Sigmoid colon (tissue), 7 donors: ENCODE measurements around the gene GPR18. TPM values are rescaled to one million over a fixed set of nuclear protein-coding genes. Genes with fewer than 3 reads are reported as not detected.

Experiments used
- DNase-seq: peaks from one replicate; pipeline ENCODE4 v3.0.0-alpha.2; 2019
- H3K27ac ChIP-seq, 4 donors: fragments of 200-600 bp; sonication (generic); one replicate each; pipeline ENCODE4 v1.5.1; 2016 to 2019; ENCODE audit warnings: mild to moderate bottlenecking in 1 of 4
- H3K27me3 ChIP-seq, 3 donors: fragments of 200-600 bp; sonication (generic); one replicate each; pipeline ENCODE4 v1.5.1; 2019; ENCODE audit warnings: mild to moderate bottlenecking in 1 of 3
- H3K36me3 ChIP-seq, 4 donors: fragments of 200-600 bp; sonication (generic); one replicate each; pipeline ENCODE4 v1.5.1; 2016 to 2019
- H3K4me1 ChIP-seq, 4 donors: fragments of 200-600 bp; sonication (generic); one replicate each; pipeline ENCODE4 v1.5.1; 2017 to 2019
- H3K4me3 ChIP-seq, 4 donors: fragments of 200-600 bp; sonication (generic); one replicate each; pipeline ENCODE4 v1.5.1; 2017 to 2019; ENCODE audit warnings: mild to moderate bottlenecking in 2 of 4, moderate library complexity in 1 of 4
- H3K9me3 ChIP-seq, 4 donors: fragments of 200-600 bp in 3 of 4; sonication (generic) in 3 of 4; one replicate each; pipeline versions ENCODE4 v1.5.1 to v1.6.1; 2013 to 2019
- CTCF ChIP-seq, 4 experiments: fragments of 450-650 bp in 3 of 4; fragments of 200-600 bp in 1 of 4; IDR thresholded peaks; one replicate each; pipeline ENCODE4 v1.5.1; 2016 to 2019; ENCODE audit warnings: antibody characterized with exemption in 4 of 4, mild to moderate bottlenecking in 3 of 4, moderate library complexity in 2 of 4
- EP300 ChIP-seq, 4 donors: sonication (generic); formaldehyde crosslinking; IDR thresholded peaks; one replicate each; pipeline ENCODE4 v1.6.1; 2017; ENCODE audit warnings: antibody characterized with exemption in 4 of 4
- POLR2A ChIP-seq, 2 donors: fragments of 450-650 bp; IDR thresholded peaks; one replicate each; pipeline ENCODE4 v1.6.1; 2016; ENCODE audit warnings: antibody characterized with exemption in 2 of 2, mild to moderate bottlenecking in 2 of 2, moderate library complexity in 2 of 2
- POLR2AphosphoS5 ChIP-seq, 4 donors: sonication (generic); formaldehyde crosslinking; IDR thresholded peaks; one replicate each; pipeline ENCODE4 v1.6.1; 2017; ENCODE audit warnings: antibody characterized with exemption in 4 of 4
- WGBS, 2 donors: extraction: QIAGEN DNeasy Blood & Tissue Kit; methylation state at CpG; one replicate each; pipeline ENCODE4 v1.1.7; 2013; 5-methylcytosine and 5-hydroxymethylcytosine counted together
- intact Hi-C: fragments of 100-400 bp; cut with DNase I; formaldehyde crosslinking; loops from one replicate; pipeline ENCODE4 v1.15.1; 2023
- polyA plus RNA-seq, 3 donors: library from polyadenylated mRNA; stranded (reverse); fragments of 200-250 nt; gene quantifications; one replicate each; pipeline ENCODE4 v1.2.3, GENCODE V29; 2013
- total RNA-seq, 4 donors: library from RNA; depleted of rRNA; stranded (reverse); fragments of >200 nt; gene quantifications; one replicate each; pipeline ENCODE4 v1.1.0, GENCODE V29; 2016
- donor health status: healthy with polysubstance abuse.
- donor health status: Bipolar disorder and iron deficiency.
- donor health status: healthy.

GPR18 gene
- total and polyA plus RNA-seq, 7 donors = 0.83 to 7.5 TPM; not detected in 5

GRCh38 chr13:99277629-99278028, 19.4 kb upstream of the GPR18 start:
- intact Hi-C loops = no loop called here
- Histone ChIP-seq H3K4me1 (peaks cover 0 to 11% (median 3%) of the 10 kb centered on the region in 4 donors), H3K36me3 (no peaks in the 10 kb centered on the region), H3K9me3 (peaks cover 0 to under 1% (median 0%) of the 10 kb centered on the region in 4 donors), H3K4me3 (no peak overlapping the region), H3K27me3 (no peaks in the 10 kb centered on the region), H3K27ac (peak overlapping the region in 1 of 4 donors; percentile 13)
- 88 to 92% methylated on average over 4 of the region's 4 CpGs for WGBS, 2 donors
- TF ChIP-seq EP300 (IDR thresholded peaks at IDR 0.05) = peak in 2 of 4 donors; percentile 42 to 54
- TF ChIP-seq POLR2A (IDR thresholded peaks at IDR 0.05) = no peak
- DNase-seq = no peak

GRCh38 chr13:99276706-99277105, 18.5 kb upstream of the GPR18 start:
- TF ChIP-seq POLR2A (IDR thresholded peaks at IDR 0.05) (no peak), POLR2AphosphoS5 (IDR thresholded peaks at IDR 0.05) (no peak), EP300 (IDR thresholded peaks at IDR 0.05) (no peak), CTCF (IDR thresholded peaks at IDR 0.05) (no peak)

GRCh38 chr13:99275093-99275469, 16.9 kb upstream of the GPR18 start:
- TF ChIP-seq POLR2AphosphoS5 (IDR thresholded peaks at IDR 0.05) = no peak
- TF ChIP-seq POLR2A (IDR thresholded peaks at IDR 0.05) = no peak
- no peak for TF ChIP-seq CTCF (IDR thresholded peaks at IDR 0.05)
- TF ChIP-seq EP300 (IDR thresholded peaks at IDR 0.05) = no peak
- intact Hi-C loops = no loop called here
- H3K27me3 ChIP-seq = no peaks in the 10 kb centered on the region
- no peaks in the 10 kb centered on the region for H3K4me1 ChIP-seq
- WGBS, 2 donors = 35 to 51% methylated on average over 1 of the region's 1 CpG
- no peak overlapping the region for H3K27ac ChIP-seq
- peaks cover 0 to 3% (median 0%) of the 10 kb centered on the region in 4 donors for H3K9me3 ChIP-seq
- H3K4me3 ChIP-seq = no peak overlapping the region
- H3K36me3 ChIP-seq = no peaks in the 10 kb centered on the region
- DNase-seq = no peak

More at GRCh38 chr13:99276706-99277105, 18.5 kb upstream of the GPR18 start:
- Histone ChIP-seq H3K4me3 (no peak overlapping the region), H3K27ac (no peak overlapping the region), H3K4me1 (peaks cover 0 to 2% (median 0%) of the 10 kb centered on the region in 4 donors), H3K27me3 (no peaks in the 10 kb centered on the region), H3K36me3 (no peaks in the 10 kb centered on the region), H3K9me3 (peaks cover 0 to 3% (median 0%) of the 10 kb centered on the region in 4 donors)
- WGBS, 2 donors = 79 to 91% methylated on average over 2 of the region's 2 CpGs
- intact Hi-C loops = no loop called here
- DNase-seq = no peak

GRCh38 chr13:99273128-99273527, 14.9 kb upstream of the GPR18 start:
- no peak overlapping the region for H3K4me3 ChIP-seq
- H3K27ac ChIP-seq = no peak overlapping the region
- WGBS, 2 donors = 92 to 97% methylated on average over 2 of the region's 2 CpGs
- TF ChIP-seq POLR2A (IDR thresholded peaks at IDR 0.05) (no peak), EP300 (IDR thresholded peaks at IDR 0.05) (no peak), POLR2AphosphoS5 (IDR thresholded peaks at IDR 0.05) (no peak), CTCF (IDR thresholded peaks at IDR 0.05) (no peak)
- intact Hi-C loops = no loop called here
- no peak for DNase-seq
- H3K9me3 ChIP-seq = peaks cover 0 to 3% (median 0%) of the 10 kb centered on the region in 4 donors
- no peaks in the 10 kb centered on the region for H3K36me3 ChIP-seq
- H3K27me3 ChIP-seq = no peaks in the 10 kb centered on the region
- H3K4me1 ChIP-seq = no peaks in the 10 kb centered on the region

- TF ChIP-seq EP300 (IDR thresholded peaks at IDR 0.05) (no peak), POLR2AphosphoS5 (IDR thresholded peaks at IDR 0.05) (no peak), POLR2A (IDR thresholded peaks at IDR 0.05) (no peak), CTCF (IDR thresholded peaks at IDR 0.05) (no peak)
- no peak overlapping the region for H3K27ac ChIP-seq
- H3K9me3 ChIP-seq = peaks cover 0 to 3% (median 0%) of the 10 kb centered on the region in 4 donors
- no peaks in the 10 kb centered on the region for H3K4me1 ChIP-seq
- 97% methylated on average over 2 of the region's 2 CpGs for WGBS, 2 donors
- H3K36me3 ChIP-seq = peaks cover 0 to 3% (median 0%) of the 10 kb centered on the region in 4 donors
- no peak overlapping the region for H3K4me3 ChIP-seq
- no peak for DNase-seq
- H3K27me3 ChIP-seq = no peaks in the 10 kb centered on the region
- intact Hi-C loops = no loop called here
These were observed 14.3 kb upstream of the GPR18 start for GRCh38 chr13:99272481-99272880.
